Eye (tissue), 1 donor: Measurements from ENCODE around the gene CENPL.

ENCODE experiments used
- DNase-seq: peaks from one replicate; pipeline ENCODE4 v3.0.0-alpha.2; 2015

The CENPL gene

DNA sequence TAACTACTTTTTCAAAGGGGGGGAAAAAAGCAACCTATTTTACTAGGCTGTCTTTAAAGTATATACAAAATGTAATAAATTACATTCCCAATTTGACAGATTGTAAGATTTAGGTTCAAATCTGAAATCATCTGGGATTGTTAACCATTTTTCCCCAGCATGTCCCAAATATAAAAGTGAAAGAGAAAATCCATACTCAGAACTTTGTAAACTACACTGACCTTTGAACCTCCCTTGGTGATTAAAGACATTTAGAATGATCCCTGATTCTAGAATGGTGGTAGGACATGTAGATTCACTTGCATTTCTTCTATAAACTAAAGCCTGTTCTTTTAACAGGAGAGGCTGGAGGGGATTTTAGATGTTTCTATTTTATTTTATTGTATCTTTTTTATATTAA, 70.9 kb downstream of the CENPL start:
- DNase-seq = no peak
